ENCODE measurements around the gene SYTL3.

DNA sequence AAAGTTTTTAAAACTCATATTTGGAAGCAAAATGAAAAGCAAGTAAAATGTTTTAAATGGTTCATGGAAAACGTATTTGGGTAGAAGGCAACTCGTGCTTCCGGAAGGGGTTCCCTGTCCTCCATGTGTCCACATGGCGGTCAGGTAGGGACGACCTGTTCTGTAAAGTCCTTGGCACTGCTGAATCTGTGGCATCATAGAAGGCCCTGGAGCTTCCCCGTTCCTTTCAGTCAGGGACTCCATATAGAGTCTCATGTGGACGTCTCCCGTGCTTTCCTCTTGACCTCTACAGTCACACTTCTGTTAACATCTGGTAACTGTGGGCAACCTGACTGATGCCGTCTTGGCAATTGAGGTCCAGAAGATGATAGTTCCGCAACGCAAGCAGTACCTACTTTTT is 16.7 kb upstream of the SYTL3 start:
- TF ChIP-seq, protein P1, sequence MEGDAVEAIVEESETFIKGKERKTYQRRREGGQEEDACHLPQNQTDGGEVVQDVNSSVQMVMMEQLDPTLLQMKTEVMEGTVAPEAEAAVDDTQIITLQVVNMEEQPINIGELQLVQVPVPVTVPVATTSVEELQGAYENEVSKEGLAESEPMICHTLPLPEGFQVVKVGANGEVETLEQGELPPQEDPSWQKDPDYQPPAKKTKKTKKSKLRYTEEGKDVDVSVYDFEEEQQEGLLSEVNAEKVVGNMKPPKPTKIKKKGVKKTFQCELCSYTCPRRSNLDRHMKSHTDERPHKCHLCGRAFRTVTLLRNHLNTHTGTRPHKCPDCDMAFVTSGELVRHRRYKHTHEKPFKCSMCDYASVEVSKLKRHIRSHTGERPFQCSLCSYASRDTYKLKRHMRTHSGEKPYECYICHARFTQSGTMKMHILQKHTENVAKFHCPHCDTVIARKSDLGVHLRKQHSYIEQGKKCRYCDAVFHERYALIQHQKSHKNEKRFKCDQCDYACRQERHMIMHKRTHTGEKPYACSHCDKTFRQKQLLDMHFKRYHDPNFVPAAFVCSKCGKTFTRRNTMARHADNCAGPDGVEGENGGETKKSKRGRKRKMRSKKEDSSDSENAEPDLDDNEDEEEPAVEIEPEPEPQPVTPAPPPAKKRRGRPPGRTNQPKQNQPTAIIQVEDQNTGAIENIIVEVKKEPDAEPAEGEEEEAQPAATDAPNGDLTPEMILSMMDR (IDR thresholded peaks at IDR 0.05), result no peak
- TF ChIP-seq POLR2AphosphoS5 (IDR thresholded peaks at IDR 0.05) (no peak), EP300 (IDR thresholded peaks at IDR 0.05) (no peak), POLR2A (IDR thresholded peaks at IDR 0.05) (no peak)

All from stomach (tissue), 4 donors.